ENCODE results near the gene SND1.

Gene SND1

DNA sequence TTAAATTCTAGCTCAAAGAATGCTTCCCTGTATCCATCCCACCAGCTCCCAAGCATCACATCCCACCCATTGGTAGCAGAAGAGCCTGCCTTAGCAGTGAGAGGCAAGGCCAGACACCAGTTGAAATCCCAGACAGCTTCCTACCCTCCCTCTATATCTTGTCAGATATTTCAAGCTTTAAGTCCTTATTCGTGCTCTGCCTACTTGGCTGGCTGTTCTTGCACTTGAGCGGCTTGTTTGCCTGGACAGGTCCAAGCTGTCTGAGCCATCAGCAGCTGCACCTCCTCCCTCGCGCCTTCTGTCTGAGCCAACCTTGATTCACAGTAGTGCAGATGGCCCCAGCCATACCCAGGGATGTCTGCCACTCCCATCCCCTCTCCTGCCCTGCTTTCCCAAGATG lies 362.8 kb downstream of the SND1 start:
- TF ChIP-seq, protein P1, sequence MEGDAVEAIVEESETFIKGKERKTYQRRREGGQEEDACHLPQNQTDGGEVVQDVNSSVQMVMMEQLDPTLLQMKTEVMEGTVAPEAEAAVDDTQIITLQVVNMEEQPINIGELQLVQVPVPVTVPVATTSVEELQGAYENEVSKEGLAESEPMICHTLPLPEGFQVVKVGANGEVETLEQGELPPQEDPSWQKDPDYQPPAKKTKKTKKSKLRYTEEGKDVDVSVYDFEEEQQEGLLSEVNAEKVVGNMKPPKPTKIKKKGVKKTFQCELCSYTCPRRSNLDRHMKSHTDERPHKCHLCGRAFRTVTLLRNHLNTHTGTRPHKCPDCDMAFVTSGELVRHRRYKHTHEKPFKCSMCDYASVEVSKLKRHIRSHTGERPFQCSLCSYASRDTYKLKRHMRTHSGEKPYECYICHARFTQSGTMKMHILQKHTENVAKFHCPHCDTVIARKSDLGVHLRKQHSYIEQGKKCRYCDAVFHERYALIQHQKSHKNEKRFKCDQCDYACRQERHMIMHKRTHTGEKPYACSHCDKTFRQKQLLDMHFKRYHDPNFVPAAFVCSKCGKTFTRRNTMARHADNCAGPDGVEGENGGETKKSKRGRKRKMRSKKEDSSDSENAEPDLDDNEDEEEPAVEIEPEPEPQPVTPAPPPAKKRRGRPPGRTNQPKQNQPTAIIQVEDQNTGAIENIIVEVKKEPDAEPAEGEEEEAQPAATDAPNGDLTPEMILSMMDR (IDR thresholded peaks at IDR 0.05; ENCODE audit: low read length, missing control alignments), result no peak
- DNase-seq (ENCODE audit: low read depth), result no peak
- H3K4me3 ChIP-seq (replicated peaks; ENCODE audit: low read depth, low read length), result no peak overlapping the region

DNA sequence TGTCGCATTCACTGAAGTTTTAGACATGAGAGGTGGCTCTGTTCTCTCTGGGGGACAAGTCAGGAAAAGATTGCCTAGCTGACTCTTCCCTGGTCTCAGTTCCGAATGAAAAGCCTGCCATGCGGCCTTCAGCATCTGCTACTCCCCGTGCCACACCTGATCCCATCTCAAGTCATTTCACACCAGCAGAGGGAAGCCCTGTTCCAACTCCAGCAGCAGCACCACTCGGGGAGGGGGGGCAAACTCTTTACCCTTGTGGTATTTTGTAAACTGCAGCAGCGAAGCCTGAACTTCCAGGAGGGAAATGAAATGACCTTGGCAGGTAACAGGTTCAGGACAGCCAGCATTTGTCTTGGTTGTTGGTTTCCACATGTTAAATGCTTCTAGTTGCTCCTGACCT lies 365.5 kb downstream of the SND1 start:
- no peak overlapping the region for H3K4me3 ChIP-seq (replicated peaks; ENCODE audit: low read depth, low read length)
- TF ChIP-seq, protein P1 (IDR thresholded peaks at IDR 0.05; ENCODE audit: low read length, missing control alignments), result no peak
- no peak for DNase-seq (ENCODE audit: low read depth)

DNA sequence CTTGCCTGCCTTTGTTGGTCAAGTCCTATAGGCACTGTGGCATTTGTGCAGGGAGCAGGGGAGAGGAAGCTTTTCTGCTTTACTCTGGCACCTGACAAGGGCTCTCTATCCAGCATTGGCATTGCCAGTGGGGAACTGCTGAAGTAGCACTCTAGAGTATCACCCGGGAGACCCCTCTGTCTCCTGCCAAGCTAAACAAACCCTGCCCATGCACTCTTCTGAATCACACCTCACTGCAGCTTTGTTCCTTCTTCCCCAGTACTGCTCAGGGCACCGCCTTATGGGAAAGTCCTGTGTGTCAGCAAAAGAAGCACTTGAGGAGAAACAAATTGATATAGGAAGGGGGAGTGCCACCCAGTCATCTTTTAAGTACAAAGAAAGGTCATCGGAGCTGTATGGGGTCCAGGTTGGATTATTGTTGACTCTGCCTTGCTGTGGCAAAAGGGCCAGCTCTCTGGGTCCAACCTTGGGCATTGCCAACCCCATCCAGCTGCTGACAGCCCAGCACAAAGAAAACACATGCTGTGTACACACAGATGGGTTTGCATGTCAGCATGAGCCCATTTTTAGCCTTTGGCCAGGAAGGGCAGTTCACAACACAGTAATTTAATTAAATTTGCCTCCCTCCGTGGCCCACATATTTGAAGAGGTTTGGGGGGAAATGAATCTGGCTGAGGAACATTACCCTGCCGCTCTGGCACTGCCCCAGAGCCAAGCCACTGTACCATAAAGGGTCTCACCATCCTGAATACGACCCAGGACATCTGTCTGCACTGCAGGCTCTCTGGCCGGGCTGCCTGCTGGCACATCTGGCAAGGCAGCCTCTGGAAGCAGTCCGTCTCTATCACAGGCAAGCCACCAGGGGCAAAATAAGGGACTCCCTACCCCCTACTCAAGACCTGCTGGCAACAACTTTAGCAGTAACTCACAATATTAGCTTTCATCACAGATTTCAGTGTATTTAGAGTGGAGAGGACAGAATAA lies 366.2 kb downstream of the SND1 start:
- TF ChIP-seq, protein P1 (IDR thresholded peaks at IDR 0.05; ENCODE audit: low read length, missing control alignments), result no peak
- peak; percentile 27 for DNase-seq (ENCODE audit: low read depth)
- no peak overlapping the region for H3K4me3 ChIP-seq (replicated peaks; ENCODE audit: low read depth, low read length)

DNA sequence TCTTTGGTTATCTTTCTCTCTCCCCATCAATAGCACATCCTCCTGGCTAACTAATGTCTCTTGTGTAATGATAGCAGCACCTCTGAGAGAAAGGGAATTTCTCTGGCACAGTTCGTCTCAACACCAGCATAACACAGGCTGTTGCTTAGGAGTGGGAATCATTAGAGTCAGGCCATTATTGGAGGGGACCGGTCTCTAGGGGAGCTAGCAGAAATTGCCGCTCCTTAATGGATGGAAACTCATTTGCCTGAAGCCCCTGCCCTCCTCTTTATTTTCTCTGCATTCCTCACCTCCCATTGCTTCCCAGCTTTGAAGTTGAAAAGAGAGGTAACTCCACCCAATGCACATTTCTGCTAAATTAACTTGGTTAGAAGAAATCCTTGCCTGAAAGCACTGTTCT lies 367.3 kb downstream of the SND1 start:
- TF ChIP-seq, protein P1 (IDR thresholded peaks at IDR 0.05; ENCODE audit: low read length, missing control alignments), result no peak
- H3K4me3 ChIP-seq (replicated peaks; ENCODE audit: low read depth, low read length), result no peak overlapping the region

DNA sequence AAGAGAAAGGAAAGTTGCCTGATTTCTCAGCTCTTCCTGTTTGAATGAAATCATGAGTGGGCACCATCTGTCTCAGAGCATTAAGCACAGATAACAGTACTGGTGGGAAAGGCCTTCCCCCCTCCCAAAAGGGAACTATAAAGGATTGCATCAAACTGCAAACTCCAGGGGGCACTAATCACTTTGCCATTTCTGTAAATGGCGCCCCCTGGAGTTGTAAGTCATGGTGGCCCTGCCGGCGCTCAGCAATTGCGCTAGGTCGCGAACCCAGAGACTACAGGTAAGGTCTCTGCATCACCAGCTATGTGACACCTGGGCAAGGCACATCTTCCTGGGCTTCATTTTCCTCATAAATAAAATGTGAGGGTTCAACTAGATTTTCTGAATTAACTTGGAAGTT lies 368.2 kb downstream of the SND1 start:
- no peak for DNase-seq (ENCODE audit: low read depth)
- no peak overlapping the region for H3K4me3 ChIP-seq (replicated peaks; ENCODE audit: low read depth, low read length)
- TF ChIP-seq, protein P1 (IDR thresholded peaks at IDR 0.05; ENCODE audit: low read length, missing control alignments), result peak; percentile 13

More for the DNA sequence above, 367.3 kb downstream of the SND1 start:
- no peak for DNase-seq (ENCODE audit: low read depth)

DNA sequence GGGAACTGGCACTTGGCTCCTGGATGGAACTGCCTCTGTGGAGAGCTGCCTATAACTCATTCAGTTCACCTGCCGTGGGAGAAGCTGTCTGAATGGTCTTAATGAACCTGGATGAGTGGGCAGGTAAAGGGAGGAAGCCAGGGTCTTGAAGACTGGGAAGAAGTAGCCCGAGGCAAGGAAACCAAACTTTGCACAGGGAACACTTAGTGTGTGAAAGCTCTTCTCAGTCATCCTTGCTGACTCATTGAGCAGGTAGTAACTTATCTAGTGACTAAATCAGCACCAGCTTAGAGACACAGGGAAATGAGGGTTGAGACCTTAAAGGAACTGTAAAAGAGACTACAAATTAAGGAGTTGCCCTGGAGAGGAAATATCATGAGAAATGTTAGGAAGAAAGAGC lies 369.4 kb downstream of the SND1 start:
- no peak overlapping the region for H3K4me3 ChIP-seq (replicated peaks; ENCODE audit: low read depth, low read length)
- TF ChIP-seq, protein P1 (IDR thresholded peaks at IDR 0.05; ENCODE audit: low read length, missing control alignments), result no peak
- DNase-seq (ENCODE audit: low read depth), result no peak
